T-helper 22 cell (primary cell): Measurements from ENCODE around the gene DES.

ENCODE experiments used
- DNase-seq: peaks from one replicate; pipeline ENCODE4 v3.0.0-alpha.2; 2020; ENCODE audit warnings: low read depth

Gene DES

DNA sequence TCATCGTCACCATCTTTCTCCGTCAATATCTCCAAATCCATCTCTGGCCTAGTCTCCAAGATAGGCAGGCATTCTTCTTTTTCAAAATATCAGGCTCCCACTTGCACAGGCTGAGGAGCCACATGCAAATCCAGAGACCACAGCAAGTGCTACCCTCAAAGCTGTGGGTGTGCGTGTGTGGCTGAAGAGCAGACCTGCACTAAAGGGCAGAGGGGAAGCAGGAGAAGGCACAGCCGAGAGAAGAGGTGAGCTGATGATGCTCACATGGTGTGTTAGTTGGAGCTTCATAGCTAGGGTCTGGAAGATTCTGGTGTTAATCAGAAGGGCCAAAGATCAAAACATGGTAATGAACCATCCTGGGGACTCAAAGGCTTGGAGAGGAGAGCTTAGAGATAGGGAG is 20.3 kb downstream of the DES start:
- DNase-seq, result no peak

DNA sequence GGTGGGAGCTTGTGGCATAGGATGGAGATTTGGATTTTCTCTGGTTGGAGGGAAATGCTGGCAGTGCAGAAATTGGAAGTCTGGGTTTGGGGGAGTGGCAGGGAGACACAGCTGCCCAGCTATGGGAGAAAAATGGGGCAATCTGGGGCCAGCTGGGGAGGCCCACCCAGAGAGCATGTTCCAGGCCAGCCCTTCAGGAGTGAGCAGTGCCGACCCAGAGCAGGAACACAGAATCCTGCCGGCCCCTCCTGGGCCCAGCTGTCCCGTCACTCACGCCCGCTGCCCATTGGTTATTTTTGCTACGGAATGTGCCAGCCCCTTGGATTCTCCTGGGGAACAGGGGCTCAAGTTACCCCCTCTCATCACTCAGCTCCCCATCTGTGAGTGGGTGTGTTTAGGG is 21.3 kb downstream of the DES start:
- DNase-seq, result no peak

DNA sequence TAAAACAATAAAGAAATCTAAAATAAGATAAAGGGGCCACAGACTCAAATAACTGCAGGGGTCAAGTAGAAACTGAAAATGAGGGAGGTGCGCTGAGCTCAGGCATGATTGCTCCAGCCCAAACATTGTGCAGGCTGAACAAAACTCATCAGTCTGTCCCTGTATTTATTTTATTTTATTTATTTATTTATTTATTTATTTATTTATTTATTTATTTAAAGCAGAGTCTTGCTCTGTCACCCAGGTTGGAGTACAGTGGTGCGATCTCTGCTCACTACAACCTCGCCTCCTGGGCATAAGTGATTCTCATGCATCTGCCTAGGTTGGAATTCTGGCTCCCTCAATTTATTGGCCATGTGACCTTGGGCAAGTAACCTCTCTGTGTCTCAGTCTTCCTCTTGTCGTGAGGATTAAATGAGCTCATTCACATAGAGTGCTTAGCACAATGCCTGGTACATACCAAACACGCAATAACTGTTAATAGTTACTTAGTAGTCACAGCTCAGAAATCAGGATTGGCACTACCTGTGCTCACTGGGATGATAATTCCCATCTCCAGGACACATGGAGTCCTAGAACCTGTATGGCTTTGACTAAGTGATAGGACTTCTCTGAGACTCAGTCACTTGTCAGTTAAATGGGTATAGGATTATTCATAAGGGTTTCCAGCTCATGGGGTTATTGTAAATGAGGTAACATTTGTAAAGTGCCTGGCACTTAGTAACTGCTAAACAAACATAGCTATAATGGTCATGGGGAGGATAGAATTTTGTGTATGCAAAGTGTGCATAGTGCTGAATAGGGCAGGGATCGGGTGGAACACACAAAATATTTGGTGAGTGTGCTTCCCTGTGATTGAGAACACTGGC is 22.4 kb downstream of the DES start:
- no peak for DNase-seq

DNA sequence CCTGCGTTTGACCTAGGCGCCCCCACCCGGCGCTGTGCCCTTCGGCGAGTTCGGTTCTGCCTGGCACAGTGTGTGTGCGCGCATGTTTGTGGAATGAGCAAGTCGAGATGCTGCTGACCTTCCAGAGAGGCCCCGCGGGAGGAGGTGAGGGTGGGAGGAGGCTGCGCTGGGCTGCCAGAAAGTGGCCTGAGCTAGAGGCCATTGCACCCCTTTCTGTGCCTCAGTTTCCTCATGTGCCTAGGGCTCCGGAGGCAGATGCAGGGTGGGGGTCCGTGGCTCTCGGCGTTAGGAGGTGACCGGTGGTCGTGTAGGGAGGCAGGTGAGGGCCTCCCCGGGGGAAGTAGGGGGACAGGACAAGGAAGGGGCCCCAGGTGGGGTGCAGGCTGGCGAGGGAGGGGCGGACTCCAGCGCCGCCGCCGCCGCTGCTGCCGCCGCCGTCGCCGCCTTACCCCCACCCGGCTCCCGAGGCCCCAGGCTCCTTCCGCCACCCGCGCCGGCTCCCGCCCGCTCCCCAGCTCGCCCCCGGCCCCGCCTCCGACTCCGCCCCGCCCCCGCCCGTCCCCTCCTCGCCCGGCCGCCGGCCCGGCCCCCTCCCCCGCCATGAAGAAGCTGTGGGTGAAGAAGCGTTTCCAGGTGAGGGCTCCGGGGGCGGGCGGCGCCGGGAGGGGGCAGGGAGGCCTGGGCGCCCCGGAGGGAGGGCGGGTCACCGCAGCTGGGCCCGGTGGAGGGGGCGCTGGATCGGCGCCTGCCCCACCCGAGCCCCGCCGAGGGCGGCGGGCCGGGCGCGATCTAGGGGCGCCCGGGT is 23.5 kb downstream of the DES start:
- DNase-seq, result peak; percentile 41

DNA sequence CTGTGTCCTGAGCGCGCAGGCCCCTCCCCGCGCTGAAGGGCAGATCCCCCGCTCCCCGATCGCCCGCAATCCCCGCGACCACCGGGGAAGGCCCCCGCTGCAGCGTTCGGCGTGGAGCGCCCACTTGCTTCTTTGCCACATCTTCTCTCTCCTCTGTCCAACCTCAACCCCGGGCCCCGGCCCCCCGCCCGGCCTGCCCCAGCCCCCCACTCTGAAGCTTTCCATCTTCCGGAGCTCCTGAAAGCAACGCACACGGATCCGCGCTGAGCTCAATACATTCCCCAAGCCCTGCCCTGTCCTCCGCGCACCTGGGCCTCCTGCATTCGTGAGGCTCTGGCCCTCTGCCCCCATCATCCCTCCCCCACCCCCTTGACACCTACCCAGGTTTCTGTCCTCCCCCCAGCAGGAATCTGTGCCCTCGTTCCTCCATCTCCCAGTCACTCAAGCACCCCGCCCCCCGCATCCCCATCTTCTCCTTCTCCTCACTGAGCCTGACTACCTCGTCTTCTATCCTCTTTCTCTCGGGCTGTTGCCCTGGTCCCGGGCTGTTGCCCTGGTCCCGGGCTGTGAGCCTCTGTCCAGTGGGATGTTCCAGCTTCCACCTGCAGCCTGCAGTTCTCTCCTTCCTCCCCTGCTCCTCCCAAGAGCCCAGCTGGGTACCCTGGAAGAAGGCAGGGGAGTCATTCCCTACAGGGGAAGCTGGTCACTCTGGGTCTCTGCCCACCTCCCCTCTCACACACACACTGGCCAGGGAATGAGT is 24.3 kb downstream of the DES start:
- DNase-seq, result no peak

DNA sequence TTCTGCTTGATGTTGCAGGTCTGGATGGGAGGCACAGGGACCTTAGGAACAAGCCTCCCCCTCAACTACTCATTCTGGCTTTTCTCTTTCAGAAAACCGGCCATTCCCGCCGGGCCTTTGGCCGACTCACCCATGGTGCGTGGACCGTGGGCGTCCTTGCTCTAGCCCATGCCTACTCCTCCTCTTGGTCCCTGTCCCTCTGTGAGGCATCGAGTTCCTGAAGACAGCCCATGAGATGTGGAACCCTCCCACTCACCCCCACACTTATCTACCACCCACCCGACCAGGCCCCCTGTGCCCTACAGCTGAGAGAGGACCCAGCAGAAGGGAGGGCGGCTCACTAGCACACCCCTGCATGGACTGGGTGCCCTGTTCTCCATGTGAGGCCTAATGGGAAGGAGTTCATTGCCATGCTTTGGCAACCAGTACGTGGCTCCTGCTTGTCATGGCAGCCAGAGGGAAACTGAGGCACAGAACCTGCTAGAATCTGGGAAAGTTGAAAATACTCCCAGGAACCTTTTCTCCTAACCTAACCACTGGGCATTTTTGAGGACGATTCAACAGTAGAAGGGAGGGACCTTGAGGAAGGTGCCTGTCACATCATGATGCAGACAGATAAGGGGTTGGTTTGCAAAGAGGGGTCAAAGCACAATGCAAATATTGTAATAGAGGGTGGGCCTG is 25.0 kb downstream of the DES start:
- DNase-seq, result no peak

DNA sequence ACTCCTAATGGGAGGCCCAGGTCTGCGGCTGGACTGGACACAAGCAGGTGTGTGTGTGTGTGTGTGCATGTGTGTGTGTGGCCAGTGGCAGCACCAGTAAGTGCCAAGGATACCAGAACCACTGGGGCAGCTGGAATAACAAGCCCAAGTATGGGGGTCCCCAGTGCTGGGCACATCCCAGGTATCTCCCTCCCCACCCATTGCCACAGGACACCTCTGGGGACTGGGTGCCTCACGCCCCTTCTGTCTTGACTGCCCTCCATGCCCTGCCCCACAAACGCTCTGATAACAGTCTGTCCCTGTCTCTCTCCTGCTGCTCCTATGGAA is 25.5 kb downstream of the DES start:
- DNase-seq, result no peak

DNA sequence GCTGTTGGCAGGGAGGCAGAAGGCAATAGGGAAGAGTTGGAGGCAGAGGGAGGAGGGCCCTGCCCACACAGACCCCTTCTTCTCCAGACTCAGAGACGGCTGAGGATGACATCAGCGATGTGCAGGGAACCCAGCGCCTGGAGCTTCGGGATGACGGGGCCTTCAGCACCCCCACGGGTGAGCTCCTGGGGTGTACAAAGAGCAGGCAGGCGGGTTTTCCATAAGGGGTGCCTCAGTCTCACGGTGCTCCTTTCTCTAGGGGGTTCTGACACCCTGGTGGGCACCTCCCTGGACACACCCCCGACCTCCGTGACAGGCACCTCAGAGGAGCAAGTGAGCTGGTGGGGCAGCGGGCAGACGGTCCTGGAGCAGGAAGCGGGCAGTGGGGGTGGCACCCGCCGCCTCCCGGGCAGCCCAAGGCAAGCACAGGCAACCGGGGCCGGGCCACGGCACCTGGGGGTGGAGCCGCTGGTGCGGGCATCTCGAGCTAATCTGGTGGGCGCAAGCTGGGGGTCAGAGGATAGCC is 26.5 kb downstream of the DES start:
- DNase-seq, result no peak

DNA sequence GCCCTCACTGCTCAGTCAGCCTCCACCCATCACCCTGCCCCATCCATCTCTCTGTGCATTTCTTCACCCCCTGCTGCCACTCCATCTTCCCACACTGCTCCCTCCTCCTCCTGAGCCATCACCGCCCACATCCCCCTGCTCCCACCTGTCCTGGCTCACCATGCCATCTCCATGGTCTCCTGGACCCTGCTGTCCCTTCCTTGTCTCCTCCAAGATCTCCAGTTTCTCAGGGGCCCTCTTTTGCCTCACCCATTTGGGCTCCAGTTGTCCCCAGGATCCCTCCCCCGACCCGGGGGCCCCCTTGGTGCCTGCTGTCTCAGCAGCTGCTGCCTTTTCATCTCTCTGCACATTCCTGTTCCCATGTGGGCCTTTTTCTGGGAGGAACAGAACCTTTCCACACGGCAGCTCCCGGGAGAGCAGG is 27.1 kb downstream of the DES start:
- no peak for DNase-seq

DNA sequence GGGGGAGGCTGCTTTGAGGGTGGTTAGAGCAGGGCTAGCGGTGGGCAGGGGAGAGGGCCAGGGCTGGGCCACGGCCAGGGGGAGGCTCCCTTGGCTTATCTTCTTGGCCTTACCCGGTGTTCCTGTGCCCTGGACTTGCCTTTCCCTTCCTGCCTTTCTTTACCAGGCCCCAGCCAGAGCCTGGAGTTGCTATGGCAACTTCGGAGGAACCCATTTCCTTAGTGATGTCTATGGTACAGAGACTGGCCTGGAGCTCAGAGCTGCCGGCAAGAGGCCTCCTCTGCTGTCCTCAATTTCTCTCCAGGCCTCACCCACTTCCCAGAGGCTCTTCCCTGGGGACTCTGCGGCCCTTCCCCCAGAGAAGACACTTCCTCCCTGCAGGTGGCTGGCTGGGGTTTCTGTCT is 27.9 kb downstream of the DES start:
- DNase-seq, result no peak

DNA sequence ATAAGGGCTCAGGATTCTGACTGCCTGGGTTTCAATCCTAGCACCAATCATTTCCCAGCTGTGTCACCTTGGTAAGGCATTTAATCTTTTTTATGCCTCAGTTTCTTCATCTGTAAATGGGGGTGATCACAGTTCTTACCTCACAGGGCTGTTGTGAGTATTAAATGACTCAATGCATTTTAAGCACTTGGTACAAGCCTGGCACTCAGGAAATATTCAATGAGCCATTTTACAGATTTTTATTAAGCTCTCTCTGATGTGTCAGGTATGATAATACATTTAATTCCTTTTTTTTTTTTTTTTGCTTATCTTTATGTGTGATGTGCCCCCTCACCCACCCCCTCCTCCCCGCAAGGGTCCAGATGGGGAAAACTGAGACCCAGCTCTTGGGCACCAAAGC is 28.5 kb downstream of the DES start:
- DNase-seq, result no peak

DNA sequence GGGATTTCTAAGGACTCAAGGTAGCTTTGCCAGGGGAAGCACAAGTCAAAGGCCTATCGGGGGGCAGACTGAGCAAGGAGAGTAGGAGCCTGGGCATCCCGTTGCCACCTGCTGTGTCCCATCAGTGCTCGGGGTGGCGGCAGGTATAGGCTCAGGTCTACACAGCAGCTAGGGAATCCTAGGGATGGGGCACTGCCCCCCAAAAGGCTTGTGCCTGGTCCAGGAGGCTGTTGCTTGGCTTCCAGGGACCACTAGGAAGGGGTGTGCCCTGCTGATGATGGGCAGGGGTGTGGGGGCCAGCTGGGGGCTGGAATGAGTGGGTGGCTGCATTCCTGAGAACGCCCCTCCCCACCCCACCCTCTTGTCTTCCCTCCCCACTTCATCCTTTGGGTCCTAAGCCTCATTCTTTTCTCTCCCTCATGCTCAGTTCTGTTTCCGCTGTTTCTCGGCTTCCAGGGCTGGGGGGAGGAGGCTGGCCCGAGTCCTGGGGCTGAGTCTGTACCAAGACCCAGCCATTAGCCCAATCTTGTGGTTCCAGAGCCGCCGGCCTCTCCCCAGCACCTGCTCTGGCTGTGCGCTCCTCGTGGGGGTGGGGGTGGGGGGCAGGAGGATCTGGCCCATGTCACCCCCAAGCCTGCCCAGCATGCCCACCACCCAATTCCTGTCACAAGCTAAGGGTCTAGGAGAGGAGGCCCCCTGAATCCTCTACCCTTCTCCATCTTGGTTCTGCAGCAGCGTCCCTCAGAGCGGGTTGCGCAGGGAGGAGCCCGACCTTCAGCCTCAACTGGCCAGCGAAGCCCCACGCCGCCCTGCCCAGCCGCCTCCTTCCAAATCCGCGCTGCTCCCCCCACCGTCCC is 29.3 kb downstream of the DES start:
- no peak for DNase-seq

DNA sequence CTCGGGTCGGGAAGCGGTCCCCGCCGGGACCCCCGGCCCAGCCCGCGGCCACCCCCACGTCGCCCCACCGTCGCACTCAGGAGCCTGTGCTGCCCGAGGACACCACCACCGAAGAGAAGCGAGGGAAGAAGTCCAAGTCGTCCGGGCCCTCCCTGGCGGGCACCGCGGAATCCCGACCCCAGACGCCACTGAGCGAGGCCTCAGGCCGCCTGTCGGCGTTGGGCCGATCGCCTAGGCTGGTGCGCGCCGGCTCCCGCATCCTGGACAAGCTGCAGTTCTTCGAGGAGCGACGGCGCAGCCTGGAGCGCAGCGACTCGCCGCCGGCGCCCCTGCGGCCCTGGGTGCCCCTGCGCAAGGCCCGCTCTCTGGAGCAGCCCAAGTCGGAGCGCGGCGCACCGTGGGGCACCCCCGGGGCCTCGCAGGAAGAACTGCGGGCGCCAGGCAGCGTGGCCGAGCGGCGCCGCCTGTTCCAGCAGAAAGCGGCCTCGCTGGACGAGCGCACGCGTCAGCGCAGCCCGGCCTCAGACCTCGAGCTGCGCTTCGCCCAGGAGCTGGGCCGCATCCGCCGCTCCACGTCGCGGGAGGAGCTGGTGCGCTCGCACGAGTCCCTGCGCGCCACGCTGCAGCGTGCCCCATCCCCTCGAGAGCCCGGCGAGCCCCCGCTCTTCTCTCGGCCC is 30.1 kb downstream of the DES start:
- no peak for DNase-seq

DNA sequence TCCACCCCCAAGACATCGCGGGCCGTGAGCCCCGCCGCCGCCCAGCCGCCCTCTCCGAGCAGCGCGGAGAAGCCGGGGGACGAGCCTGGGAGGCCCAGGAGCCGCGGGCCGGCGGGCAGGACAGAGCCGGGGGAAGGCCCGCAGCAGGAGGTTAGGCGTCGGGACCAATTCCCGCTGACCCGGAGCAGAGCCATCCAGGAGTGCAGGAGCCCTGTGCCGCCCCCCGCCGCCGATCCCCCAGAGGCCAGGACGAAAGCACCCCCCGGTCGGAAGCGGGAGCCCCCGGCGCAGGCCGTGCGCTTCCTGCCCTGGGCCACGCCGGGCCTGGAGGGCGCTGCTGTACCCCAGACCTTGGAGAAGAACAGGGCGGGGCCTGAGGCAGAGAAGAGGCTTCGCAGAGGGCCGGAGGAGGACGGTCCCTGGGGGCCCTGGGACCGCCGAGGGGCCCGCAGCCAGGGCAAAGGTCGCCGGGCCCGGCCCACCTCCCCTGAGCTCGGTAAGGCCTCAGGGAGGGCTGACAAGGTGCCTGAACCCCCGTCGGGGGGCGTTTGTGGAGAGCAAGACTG is 30.7 kb downstream of the DES start:
- DNase-seq, result no peak

DNA sequence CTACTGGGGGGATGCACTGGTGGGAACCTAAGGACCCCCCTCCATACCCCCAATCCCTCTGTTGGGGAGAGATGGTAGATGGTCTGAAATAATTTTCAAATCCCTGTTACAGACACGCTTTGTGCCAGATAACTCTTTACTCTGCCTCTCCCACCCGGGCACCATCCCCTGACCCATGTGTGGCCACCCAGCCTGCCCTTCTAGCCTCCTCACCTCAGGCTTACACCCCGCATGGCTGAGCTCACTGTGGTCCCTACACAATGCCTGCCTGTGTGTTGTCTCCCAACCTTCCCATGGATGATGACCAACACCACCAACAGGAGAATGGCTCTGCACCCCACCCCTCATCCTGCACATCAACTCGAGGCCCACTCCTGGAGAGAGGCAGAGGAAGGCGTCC is 31.4 kb downstream of the DES start:
- DNase-seq, result no peak

DNA sequence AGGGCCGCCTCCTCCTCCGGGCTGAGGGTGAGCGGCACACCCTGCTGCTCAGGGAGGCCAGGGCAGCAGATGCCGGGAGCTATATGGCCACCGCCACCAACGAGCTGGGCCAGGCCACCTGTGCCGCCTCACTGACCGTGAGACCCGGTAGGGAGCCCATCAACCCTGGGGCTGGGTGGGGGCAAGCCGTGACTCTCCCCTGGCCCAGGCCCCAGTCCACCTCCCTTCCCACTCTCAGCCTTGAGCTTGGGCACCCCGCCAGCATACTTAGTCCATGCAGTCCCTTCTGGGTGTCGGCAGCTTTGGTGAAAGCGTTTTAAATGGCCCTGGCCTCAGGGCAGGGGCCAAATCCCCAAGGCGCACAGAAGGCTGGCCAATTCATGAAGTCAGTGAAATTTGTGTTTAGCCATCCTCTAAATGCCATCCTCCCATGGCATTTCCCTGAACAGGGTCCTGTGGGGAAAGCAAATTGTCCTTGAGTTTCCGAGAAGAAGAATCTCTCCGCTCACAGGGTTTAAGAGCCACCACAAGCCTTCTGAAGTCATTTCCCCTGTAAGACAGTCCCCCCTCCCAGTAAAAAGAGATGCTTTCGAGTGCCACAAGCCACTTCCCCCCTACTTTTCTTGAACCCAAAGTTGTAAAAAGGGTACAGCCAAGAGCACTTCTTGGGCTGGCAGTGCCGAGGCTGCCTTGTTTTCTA is 33.6 kb downstream of the DES start:
- no peak for DNase-seq

DNA sequence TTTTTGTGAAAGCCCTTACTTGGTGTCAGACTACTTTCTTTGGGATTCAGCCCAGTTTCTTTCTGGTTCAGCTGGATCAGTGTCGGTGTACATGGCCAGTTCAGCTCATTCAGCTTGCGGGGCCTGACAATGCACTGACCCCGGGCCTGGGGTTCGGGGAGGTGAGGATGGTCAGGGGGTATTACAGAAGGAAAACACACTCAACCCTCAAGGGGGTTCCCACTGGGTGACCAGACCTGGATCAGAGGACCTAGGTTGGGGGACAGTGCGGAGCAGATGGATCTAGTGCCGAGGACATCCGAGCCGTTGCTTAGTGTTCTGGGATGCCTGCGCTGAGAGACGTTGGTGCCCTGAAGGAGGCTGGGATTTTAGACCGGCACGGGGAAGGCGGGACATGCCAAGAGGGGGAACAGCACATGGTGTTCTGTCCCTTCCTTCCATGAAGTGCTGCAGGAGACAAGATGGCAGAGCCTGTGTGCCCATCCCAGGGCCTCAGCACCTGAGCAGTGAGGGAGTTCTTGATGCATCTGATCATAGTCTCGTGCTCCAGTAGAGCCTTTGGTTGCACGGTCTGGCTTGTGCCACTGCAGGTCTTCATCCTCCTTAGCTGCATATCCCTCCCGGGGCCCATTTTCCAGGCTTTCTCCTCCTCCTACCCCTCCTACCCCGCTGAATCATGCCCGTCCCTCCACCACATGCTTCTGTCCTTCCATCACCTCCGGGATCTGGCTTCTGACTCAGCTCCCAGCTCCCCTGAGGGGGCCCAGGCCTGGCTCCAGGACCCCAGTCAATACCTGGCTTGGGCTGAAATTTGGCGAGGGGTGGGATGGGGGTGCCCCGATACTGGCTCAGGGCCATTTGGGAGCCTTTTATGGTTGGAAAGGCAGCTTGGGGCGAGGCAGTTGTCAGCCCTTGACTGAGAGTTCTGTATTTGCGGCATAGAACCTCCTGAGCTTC is 34.5 kb downstream of the DES start:
- DNase-seq, result no peak
